Measurements from ENCODE around the gene CCDC15. TPM values are rescaled to one million over a fixed set of nuclear protein-coding genes. Genes with fewer than 3 reads are reported as not detected.

CCDC15 gene
- total and polyA plus RNA-seq, 2 of the 13 experiments (the other 11 are each of a cell fraction or from before 2014, with no cell fraction given) = 2.2 to 4.6 TPM

- TF ChIP-seq ZNF598 (CRISPR knock-in tag; IDR thresholded peaks at IDR 0.05; ENCODE audit: borderline replicate concordance) (peak; percentile 31; the same call in 1 of the 2 replicates), POLR2G (IDR thresholded peaks at IDR 0.05; ENCODE audit: low read depth, low read length) (peak; percentile 77), ISL2 (CRISPR knock-in tag; IDR thresholded peaks at IDR 0.05) (0 out of 2 replicates have a peak, but pooled peaks have one; percentile 2), ZSCAN20 (CRISPR knock-in tag; IDR thresholded peaks at IDR 0.05; ENCODE audit: borderline replicate concordance) (no peak), ATRX (CRISPR knock-in tag; IDR thresholded peaks at IDR 0.05; ENCODE audit: borderline replicate concordance) (no peak), TGIF2 (CRISPR knock-in tag; IDR thresholded peaks at IDR 0.05) (no peak), ZNF572 (CRISPR knock-in tag; IDR thresholded peaks at IDR 0.05) (0 out of 2 replicates have a peak, but pooled peaks have one; percentile 49), ZNF687 (CRISPR knock-in tag; IDR thresholded peaks at IDR 0.05) (peak; percentile 26; the same call in 1 of the 2 replicates), ARID5B (CRISPR knock-in tag; IDR thresholded peaks at IDR 0.05) (peak; percentile 11; the same call in 1 of the 2 replicates), ZNF772 (CRISPR knock-in tag; IDR thresholded peaks at IDR 0.05) (0 out of 2 replicates have a peak, but pooled peaks have one; percentile 20), HMGXB4 (CRISPR knock-in tag; IDR thresholded peaks at IDR 0.05; ENCODE audit: borderline replicate concordance in 1 of 2, low read depth in 1 of 2) (peak in 1 of 2 experiments; percentile 28; a peak in 3 of 4 replicates), MEIS1 (CRISPR knock-in tag; IDR thresholded peaks at IDR 0.05; ENCODE audit: borderline replicate concordance) (0 out of 2 replicates have a peak, but pooled peaks have one; percentile 45), POLR2AphosphoS5 (IDR thresholded peaks at IDR 0.05; ENCODE audit: low read depth, low read length) (peak; percentile 67), ZNF619 (CRISPR knock-in tag; IDR thresholded peaks at IDR 0.05) (0 out of 2 replicates have a peak, but pooled peaks have one; percentile 23), NFKBIZ (CRISPR knock-in tag; IDR thresholded peaks at IDR 0.05) (no peak)
Measured at GRCh38 chr11:124935548-124936514, 18.2 kb upstream of the CCDC15 start, which contains the start of gene HEPACAM (continued).

All from HepG2 (cell line).